K562 (cell line): ENCODE measurements around the gene GPX6. TPM values are rescaled to one million over a fixed set of nuclear protein-coding genes. Genes with fewer than 3 reads are reported as not detected.

Source experiments
- CTCFL ChIP-seq: IDR thresholded peaks from 2 replicates; pipeline ENCODE4 v1.6.1; 2011; ENCODE audit warnings: borderline replicate concordance, low read depth, mild to moderate bottlenecking, moderate library complexity, low read length; ENCODE audit not compliant: insufficient read depth, poor library complexity, severe bottlenecking
- ELK1 ChIP-seq: sonication (generic); formaldehyde crosslinking; IDR thresholded peaks from 2 replicates; pipeline ENCODE4 v1.8.1; 2022; ENCODE audit warnings: missing genetic modification reagents
- FOXM1 ChIP-seq, 2 experiments: fragments of 450-650 bp in 1 of 2; sonication (generic) in 1 of 2; formaldehyde crosslinking in 1 of 2; IDR thresholded peaks; 2 replicates each; pipeline versions ENCODE4 v1.6.1 to v1.9.0; 2017 to 2022; ENCODE audit warnings: low read depth in 2 of 2, mild to moderate bottlenecking in 2 of 2, missing genetic modification reagents in 1 of 2, moderate library complexity in 1 of 2
- HDAC2 ChIP-seq: fragments of 450-650 bp; IDR thresholded peaks from 2 replicates; pipeline ENCODE4 v1.6.1; 2016; ENCODE audit warnings: mild to moderate bottlenecking
- HEY1 ChIP-seq: fragments of 250-450 bp; sonication (Bioruptor Pico); IDR thresholded peaks from 2 replicates; pipeline ENCODE4 v1.5.0; 2020; ENCODE audit warnings: mild to moderate bottlenecking, moderate library complexity, borderline replicate concordance
- ILK ChIP-seq: fragments of 450-650 bp; IDR thresholded peaks from 2 replicates; pipeline ENCODE4 v1.6.1; 2016; ENCODE audit warnings: missing genetic modification characterization, low read depth, mild to moderate bottlenecking, missing compliant biosample characterization, moderate library complexity, borderline replicate concordance
- LCOR ChIP-seq: sonication (generic); formaldehyde crosslinking; IDR thresholded peaks from 2 replicates; pipeline ENCODE4 v1.8.0; 2022; ENCODE audit warnings: mild to moderate bottlenecking, missing genetic modification reagents
- MLX ChIP-seq, 2 experiments: fragments of 450-650 bp in 1 of 2; sonication (generic) in 1 of 2; formaldehyde crosslinking; conservative IDR thresholded peaks; 2 replicates each; pipeline versions ENCODE4 v1.4.0 to v1.8.1; 2020 to 2022; ENCODE audit warnings: mild to moderate bottlenecking in 1 of 2, missing genetic modification reagents in 1 of 2
- XRCC5 ChIP-seq: fragments of 200-400 bp; formaldehyde crosslinking; IDR thresholded peaks from 2 replicates; pipeline ENCODE4 v1.6.1; 2017; ENCODE audit warnings: low read depth, mild to moderate bottlenecking, low read length
- ZBTB43 ChIP-seq: sonication (generic); formaldehyde crosslinking; IDR thresholded peaks from 2 replicates; pipeline ENCODE4 v1.8.0; 2023; ENCODE audit warnings: mild to moderate bottlenecking, missing genetic modification reagents
- ZBTB49 ChIP-seq: sonication (generic); formaldehyde crosslinking; IDR thresholded peaks from 2 replicates; pipeline ENCODE4 v1.8.0; 2022; ENCODE audit warnings: missing genetic modification reagents, mild to moderate bottlenecking, borderline replicate concordance
- ZHX1 ChIP-seq: fragments of 150-350 bp; conservative IDR thresholded peaks from 2 replicates; pipeline ENCODE4 v1.6.1; 2014; ENCODE audit warnings: low read length
- polyA plus RNA-seq, 8 experiments: library from polyadenylated mRNA; depleted of rRNA in 4 of 8; stranded (reverse) in 5 of 8; unstranded in 3 of 8; fragments of >200 nt; fragmentation: Nextera tagmentation in 2 of 8; fragmentation: Illumina TruSeq in 1 of 8; extraction: Ambion mirVana in 2 of 8; extraction: Trizol in 1 of 8; gene quantifications; 2 replicates each; pipeline versions ENCODE4 v1.2.1 to v1.2.3, GENCODE V29; 2011 to 2014; ENCODE audit warnings: inconsistent platforms in 1 of 8, missing spikeins in 1 of 8
- total RNA-seq, 7 experiments: library from RNA; depleted of rRNA in 6 of 7; stranded (reverse); fragments of >200 nt in 6 of 7; fragmentation: Illumina TruSeq in 2 of 7; extraction: Trizol in 2 of 7; gene quantifications; 2 replicates each; pipeline versions ENCODE4 v1.2.1 to v1.2.3, GENCODE V29; 2011 to 2021; ENCODE audit warnings: low replicate concordance in 1 of 7

The GPX6 gene
- total and polyA plus RNA-seq, 9 of the 15 experiments (the other 6 are each of a cell fraction or from before 2014, with no cell fraction given) = not detected

GRCh38 chr6:28542440-28543296, 27.1 kb upstream of the GPX6 start (continued):
- TF ChIP-seq ZBTB43 (CRISPR knock-in tag) (no peak), ZBTB49 (CRISPR knock-in tag) (no peak), FOXM1 (IDR thresholded peaks at IDR 0.05; ENCODE audit: low read depth) (peak; percentile 79), FOXM1 (CRISPR knock-in tag; IDR thresholded peaks at IDR 0.05; ENCODE audit: low read depth) (no peak), ILK (tag) (no peak), ELK1 (CRISPR knock-in tag) (no peak), HDAC2 (peak; percentile 93), MLX (CRISPR knock-in tag; conservative IDR thresholded peaks at IDR 0.05) (no peak), CTCFL (peak; percentile 97), HEY1 (CRISPR knock-in tag) (no peak), ZHX1 (no peak), XRCC5 (peak; percentile 96), LCOR (peak; percentile 98)
